ENCODE data around the gene ILK.
A peak's percentile ranks its signal among the peaks of the same experiment; 100 is the strongest.

Gene ILK

GRCh38 chr11:6655790-6656583, 52.4 kb downstream of the ILK start, which contains the start of gene DCHS1:
DCHS1 (minus strand) TSS chr11:6655809; CDS start chr11:6641613, 14,196 bp downstream.
- DNase-seq (ENCODE audit: low spot score): peak; percentile 49

GRCh38 chr11:6656584-6656915, 53.0 kb downstream of the ILK start:
- no peak for DNase-seq (ENCODE audit: low spot score)

GRCh38 chr11:6656936-6657335, 53.4 kb downstream of the ILK start:
- DNase-seq (ENCODE audit: low spot score): no peak

- no peak for DNase-seq (ENCODE audit: low spot score)
These were observed 53.8 kb downstream of the ILK start for GRCh38 chr11:6657346-6657745.

- DNase-seq (ENCODE audit: low spot score): no peak
These were observed 55.1 kb downstream of the ILK start for GRCh38 chr11:6658647-6659046.

Measured in SK-N-DZ (cell line).